ENCODE data around the gene ZFPM1.
"Not testable (repeated sequence)": the region's sequence is repeated elsewhere in the genome, so short reads cannot be mapped to it uniquely, and the experiment has no call there.

The ZFPM1 gene

GRCh38 chr16:88482630-88483391 lies 29.7 kb downstream of the ZFPM1 start:
- DNase-seq: no peak

DNA sequence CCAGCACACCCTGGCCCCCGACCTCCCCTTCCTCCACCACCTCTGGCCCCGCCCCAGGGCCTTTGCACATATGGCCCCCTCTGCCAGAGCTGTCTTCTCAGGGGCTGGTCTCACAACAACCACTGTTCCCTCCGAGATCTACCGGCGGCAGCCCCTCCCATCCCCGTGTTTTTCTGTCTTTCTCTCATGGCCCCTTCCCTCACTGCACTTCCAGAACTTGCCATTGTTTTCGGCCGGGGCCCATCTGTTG lies 30.2 kb downstream of the ZFPM1 start:
- DNase-seq: no peak

DNA sequence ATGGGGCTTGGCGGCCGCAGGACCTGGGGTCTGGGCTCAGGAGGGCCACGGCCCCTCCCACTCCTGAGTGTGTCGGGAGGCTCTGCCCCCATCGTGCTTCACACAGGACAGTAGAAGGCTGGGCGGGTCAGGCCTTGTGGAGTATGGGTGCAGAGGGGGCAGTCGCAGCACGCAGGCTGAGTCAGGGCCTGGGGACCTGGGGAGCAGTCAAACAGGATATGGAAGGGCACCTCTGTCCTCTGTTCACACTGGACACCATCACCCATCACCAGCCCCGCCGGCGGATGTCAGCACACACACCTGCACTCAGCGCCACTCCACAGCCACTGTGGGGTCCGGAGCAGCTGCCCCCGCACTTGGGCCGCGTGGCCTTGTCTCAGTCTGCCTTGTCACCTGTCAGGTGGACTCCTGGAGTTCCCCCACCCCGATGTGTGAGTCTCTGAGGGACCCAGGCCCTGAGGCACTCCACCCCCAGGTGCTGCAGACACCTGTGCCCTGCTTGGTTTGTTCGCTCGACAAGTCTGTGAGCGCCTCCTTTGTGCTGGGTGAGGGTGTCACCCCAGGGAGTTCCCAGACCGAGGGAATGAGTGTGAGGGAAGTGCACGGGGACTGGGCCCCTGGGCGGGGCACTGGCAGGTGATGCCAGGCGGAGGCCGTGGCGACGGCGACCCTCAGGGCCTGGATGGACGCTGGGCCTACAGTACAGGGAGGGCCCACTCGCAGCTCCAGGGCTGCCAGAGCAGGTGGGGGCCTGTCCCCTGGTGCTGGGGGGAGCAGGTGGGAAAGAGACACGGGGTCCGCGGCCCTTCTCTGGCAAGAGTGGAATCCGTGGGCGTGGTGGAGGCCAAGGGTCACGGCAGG lies 31.7 kb downstream of the ZFPM1 start:
- no peak for DNase-seq

GRCh38 chr16:88485366-88485741 lies 32.3 kb downstream of the ZFPM1 start:
- not testable (repeated sequence) for DNase-seq

- no peak for DNase-seq
Measured at GRCh38 chr16:88486398-88487123, 33.5 kb downstream of the ZFPM1 start.

- DNase-seq: no peak
Measured at GRCh38 chr16:88487124-88487432, 34.0 kb downstream of the ZFPM1 start.

GRCh38 chr16:88487920-88488851 lies 35.1 kb downstream of the ZFPM1 start:
- no peak for DNase-seq

DNA sequence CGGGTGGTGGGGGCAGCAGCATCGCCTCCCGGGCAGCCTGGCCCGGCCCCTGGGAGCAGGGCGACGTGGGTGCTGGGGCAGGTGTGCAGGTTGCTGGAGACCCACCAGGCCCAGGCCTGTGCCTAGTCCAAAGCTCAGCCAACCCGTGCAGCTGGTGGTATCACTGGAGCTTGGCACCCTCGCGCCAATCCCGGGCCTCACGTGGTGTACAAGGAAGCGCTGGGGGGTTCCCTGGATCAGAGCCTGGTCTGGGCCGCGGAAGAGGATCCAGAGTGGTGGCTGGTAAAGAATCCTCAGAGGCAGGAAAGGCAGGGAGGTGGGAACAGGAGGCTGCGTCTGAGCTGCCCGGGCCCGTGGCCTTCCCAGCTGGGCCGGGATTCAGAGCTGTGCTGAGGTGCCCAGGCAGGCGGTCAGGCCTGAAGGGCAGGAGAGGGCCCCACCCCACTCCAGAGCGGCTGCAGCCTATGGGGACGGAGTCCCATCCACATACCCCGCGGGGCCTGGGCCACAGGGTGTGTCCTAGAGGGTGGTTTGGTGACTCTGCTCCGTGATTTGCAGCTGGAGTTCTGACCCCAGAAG lies 36.2 kb downstream of the ZFPM1 start:
- DNase-seq: no peak

- no peak for DNase-seq
Measured at GRCh38 chr16:88491001-88491559, 38.0 kb downstream of the ZFPM1 start.

GRCh38 chr16:88491560-88492310 lies 38.7 kb downstream of the ZFPM1 start:
- DNase-seq: no peak

GRCh38 chr16:88493879-88494278 lies 40.8 kb downstream of the ZFPM1 start:
- DNase-seq: no peak

DNA sequence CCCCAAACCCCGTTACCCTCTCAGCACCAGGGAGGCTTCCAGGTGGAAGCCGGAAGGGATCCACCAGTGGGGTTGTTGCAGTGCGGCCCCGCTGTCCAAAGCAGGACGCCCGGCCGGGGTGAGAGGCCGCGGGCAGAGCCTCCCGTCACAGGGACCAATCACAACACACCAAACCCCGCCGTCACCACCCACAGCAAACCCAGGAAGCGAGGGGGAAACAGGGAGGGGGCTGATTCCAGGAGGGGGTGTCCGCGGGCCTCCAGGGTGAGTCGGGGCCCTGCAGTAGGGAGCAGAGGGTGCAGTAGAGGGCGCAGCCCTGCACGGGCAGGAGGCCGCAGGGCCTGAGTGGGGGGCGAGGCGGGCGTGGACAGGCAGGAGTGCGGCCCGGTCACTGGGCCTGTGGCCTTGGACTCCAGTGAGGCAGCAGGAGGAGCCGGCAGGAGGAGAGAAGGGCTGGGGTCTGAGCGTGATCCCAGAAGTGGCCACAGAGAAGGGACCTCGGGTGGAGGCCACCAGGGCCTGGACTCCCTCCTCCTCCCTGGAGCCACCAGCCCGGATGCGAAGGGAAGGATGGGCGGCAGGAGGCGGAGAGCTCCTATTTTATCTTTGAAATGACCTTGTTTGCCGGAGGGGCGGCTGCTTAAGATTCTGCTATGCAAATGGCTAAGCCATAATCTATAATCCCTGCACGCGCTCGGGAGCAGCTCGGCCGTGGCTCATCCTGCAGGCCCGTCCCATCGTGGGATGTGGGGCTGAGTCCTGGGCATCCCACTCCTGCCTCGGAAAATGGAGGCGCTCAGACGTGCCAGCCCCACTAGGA lies 41.5 kb downstream of the ZFPM1 start:
- no peak for DNase-seq

GRCh38 chr16:88495268-88495772 lies 42.2 kb downstream of the ZFPM1 start:
- no peak for DNase-seq

DNA sequence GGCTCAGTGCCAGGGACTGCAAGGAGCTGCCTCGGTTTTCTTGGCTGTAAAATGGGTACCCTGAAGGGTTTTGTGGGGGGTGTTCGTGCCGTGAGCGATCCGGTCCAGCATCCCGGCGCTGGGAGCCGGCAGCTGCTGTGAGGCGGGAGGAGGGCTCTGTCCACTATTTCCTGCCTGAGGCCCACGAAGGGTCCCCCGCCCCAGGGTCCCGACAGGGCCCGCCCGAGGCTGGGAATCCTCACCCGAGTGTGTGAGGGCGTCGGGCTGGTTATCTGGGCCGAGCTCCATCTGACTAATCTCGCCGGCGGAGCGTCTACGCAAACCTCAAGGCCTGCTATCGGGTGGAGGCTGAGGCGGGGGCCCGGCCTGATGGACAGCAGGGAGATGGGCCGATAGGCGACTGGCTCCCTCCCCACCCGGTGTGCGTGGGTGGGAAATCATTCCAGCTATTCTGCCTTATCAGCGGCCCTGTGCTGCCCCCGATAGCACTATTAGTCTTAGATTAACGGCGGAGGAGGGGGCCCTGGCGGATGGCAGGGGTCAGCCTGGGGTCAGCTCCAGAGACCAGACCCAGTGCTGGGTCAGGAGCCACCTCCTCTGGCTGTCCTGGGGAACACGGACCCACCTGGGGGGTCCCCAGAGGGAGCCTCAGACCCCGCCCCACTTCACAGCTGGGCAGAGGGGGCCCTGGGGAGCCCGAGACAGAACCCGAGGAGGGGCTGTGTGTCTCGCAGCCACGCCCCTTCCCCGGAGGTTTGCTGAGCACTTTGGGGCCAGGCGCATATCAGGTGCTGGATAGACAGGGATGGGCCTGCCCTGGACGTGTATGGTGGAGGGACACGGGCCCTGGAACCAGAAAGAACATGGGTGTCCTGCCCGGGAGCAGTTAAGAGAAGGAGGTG lies 44.7 kb downstream of the ZFPM1 start:
- DNase-seq: no peak

DNA sequence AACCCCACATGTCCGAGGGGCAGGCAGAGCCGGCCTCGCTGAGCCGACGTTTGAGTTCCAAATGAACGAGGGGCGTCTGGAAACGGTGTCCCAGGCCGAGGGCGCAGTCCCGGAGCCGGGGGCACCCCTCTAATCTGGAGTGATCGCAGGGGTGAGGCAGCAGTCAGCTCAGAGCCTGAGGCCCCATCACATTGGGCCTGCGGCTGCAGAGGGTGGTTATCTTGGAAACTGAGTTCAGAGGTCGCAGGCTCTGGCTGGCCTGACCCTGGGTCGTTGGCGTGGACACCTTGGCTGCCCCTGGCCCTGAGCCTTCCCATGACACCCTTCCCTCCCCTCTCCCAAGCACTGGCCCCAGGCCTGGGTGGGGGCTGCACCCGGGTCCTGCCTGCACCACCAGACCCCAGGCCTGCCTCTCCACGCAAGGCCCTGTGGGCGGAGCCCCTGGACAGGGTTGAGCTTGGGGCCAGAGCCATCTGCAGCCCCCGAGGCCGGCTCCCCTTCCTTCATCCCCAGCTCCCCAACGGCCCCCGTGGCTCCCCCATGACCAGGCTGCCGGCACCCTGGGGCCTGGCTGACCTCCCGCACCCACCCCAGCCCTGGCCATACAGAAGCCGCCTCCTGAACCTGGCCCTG lies 45.6 kb downstream of the ZFPM1 start:
- no peak for DNase-seq

GRCh38 chr16:88499292-88499691 lies 46.2 kb downstream of the ZFPM1 start:
- DNase-seq: no peak

GRCh38 chr16:88499836-88500251 lies 46.8 kb downstream of the ZFPM1 start:
- no peak for DNase-seq

DNA sequence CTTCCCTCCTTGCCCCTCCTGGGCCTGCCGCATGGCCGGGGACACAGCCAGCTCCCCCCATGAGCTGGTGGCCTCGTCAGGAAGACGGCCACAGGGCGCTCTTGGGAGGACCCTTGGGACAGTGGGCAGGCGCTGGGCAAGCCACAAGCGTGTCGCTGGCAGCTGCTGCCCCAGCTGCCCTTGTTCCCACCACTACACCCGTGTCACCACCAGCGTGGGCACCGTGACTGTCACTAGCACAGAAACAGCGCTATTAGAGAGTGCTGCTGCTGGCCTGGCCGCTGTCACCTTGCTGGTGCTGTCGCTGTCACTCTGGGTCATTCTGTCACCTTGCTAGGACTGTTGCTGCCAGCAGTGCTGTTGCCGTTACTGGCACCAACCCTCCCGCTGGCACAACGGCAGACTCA lies 47.2 kb downstream of the ZFPM1 start:
- no peak for DNase-seq

DNA sequence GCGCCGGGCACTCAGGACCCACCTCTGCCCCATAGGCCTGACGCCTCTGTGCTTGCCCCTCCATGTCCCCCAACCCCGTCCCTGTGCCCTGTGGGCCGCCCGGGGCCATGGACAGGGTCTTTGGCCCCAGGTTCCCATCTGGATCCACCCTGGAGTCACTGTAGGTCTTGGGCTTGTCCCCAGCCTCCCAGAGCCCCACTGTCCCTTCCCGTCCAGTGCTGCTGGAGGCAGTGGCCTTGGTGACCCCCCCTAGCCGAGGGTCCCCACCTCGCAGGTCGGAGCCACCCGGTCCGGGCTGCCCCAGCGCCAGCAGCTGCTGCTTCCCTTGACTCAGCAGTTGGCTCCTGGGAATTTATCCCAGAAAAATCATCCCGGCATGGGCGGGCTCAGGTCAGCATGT lies 49.3 kb downstream of the ZFPM1 start:
- no peak for DNase-seq
